ENCODE measurements around the gene PRDM2.

PRDM2 gene

GRCh38 chr1:13790290-13791030, 90.5 kb downstream of the PRDM2 start:
- DNase-seq (ENCODE audit: low spot score): no peak

GRCh38 chr1:13792419-13792818, 92.4 kb downstream of the PRDM2 start:
- DNase-seq (ENCODE audit: low spot score): no peak

- DNase-seq (ENCODE audit: low spot score): no peak
These were observed 93.2 kb downstream of the PRDM2 start for GRCh38 chr1:13793088-13793730.

- DNase-seq (ENCODE audit: low spot score): no peak
These were observed 94.5 kb downstream of the PRDM2 start for GRCh38 chr1:13794231-13795187.

GRCh38 chr1:13797397-13797796, 97.4 kb downstream of the PRDM2 start:
- no peak for DNase-seq (ENCODE audit: low spot score)

GRCh38 chr1:13798120-13798519, 98.1 kb downstream of the PRDM2 start:
- no peak for DNase-seq (ENCODE audit: low spot score)

- DNase-seq (ENCODE audit: low spot score): no peak
These were observed 99.7 kb downstream of the PRDM2 start for GRCh38 chr1:13799502-13800283.

GRCh38 chr1:13801232-13801631, 101.2 kb downstream of the PRDM2 start:
- DNase-seq (ENCODE audit: low spot score): no peak

- DNase-seq (ENCODE audit: low spot score): no peak
These were observed 101.9 kb downstream of the PRDM2 start for GRCh38 chr1:13801655-13802486.

GRCh38 chr1:13802782-13803545, 103.0 kb downstream of the PRDM2 start:
- no peak for DNase-seq (ENCODE audit: low spot score)

GRCh38 chr1:13803546-13804239, 103.7 kb downstream of the PRDM2 start:
- DNase-seq (ENCODE audit: low spot score): no peak

GRCh38 chr1:13804240-13804633, 104.2 kb downstream of the PRDM2 start:
- DNase-seq (ENCODE audit: low spot score): no peak

- no peak for DNase-seq (ENCODE audit: low spot score)
These were observed 105.4 kb downstream of the PRDM2 start for GRCh38 chr1:13805431-13805830.

- DNase-seq (ENCODE audit: low spot score): no peak
These were observed 106.1 kb downstream of the PRDM2 start for GRCh38 chr1:13806108-13806507.

GRCh38 chr1:13807209-13807608, 107.2 kb downstream of the PRDM2 start:
- peak; percentile 31 for DNase-seq (ENCODE audit: low spot score)

GRCh38 chr1:13808729-13809131, 108.7 kb downstream of the PRDM2 start:
- no peak for DNase-seq (ENCODE audit: low spot score)

GRCh38 chr1:13809461-13810159, 109.6 kb downstream of the PRDM2 start:
- peak; percentile 11 for DNase-seq (ENCODE audit: low spot score)

GRCh38 chr1:13812456-13813397, 112.7 kb downstream of the PRDM2 start:
- no peak for DNase-seq (ENCODE audit: low spot score)
